KBM-7 (cell line): Measurements from ENCODE around the gene COPE.
"Not testable (repeated sequence)": the region's sequence is repeated elsewhere in the genome, so short reads cannot be mapped to it uniquely, and the experiment has no call there.

Experiments
- DNase-seq: peaks from one replicate; pipeline ENCODE4 v3.0.0-alpha.2; 2015
- in situ Hi-C: fragments of 300-500 bp; cut with MboI; formaldehyde crosslinking; loops from 2 replicates; pipeline ENCODE4 v1.14.3; 2020; ENCODE audit warnings: low sequenced_read_pairs, low pct_unique_long_range_greater_than_20kb, mixed read lengths

COPE gene

GRCh38 chr19:18941628-18942354, 22.6 kb upstream of the COPE start:
- in situ Hi-C loops, result no loop called here
- DNase-seq, result no peak

- DNase-seq, result peak; percentile 27
- in situ Hi-C loops, result no loop called here
These were observed 21.8 kb upstream of the COPE start, which contains the start of gene HOMER3 for GRCh38 chr19:18940769-18941627. Gene HOMER3 (minus strand): TSS chr19:18941217. CDS start chr19:18938982, 2,235 bp downstream.

GRCh38 chr19:18939922-18940768, 21.0 kb upstream of the COPE start:
- in situ Hi-C loops, result no loop called here

GRCh38 chr19:18939163-18939562, 20.0 kb upstream of the COPE start:
- in situ Hi-C loops, result no loop called here
- no peak for DNase-seq

More at GRCh38 chr19:18939922-18940768, 21.0 kb upstream of the COPE start:
- no peak for DNase-seq

GRCh38 chr19:18933297-18933696, 14.1 kb upstream of the COPE start:
- DNase-seq, result no peak
- in situ Hi-C loops, result no loop called here

GRCh38 chr19:18932216-18932841, 13.1 kb upstream of the COPE start:
- DNase-seq, result no peak
- in situ Hi-C loops, result no loop called here

GRCh38 chr19:18931316-18932162, 12.4 kb upstream of the COPE start:
- no peak for DNase-seq
- in situ Hi-C loops, result no loop called here

- DNase-seq, result no peak
- in situ Hi-C loops, result no loop called here
These were observed 10.1 kb upstream of the COPE start for GRCh38 chr19:18929311-18929710.

GRCh38 chr19:18928018-18928805, 9.0 kb upstream of the COPE start:
- in situ Hi-C loops, result no loop called here

GRCh38 chr19:18924684-18925213, 5.6 kb upstream of the COPE start:
- in situ Hi-C loops, result no loop called here
- no peak for DNase-seq

More at GRCh38 chr19:18928018-18928805, 9.0 kb upstream of the COPE start:
- no peak for DNase-seq

GRCh38 chr19:18922228-18922985, 3.2 kb upstream of the COPE start:
- in situ Hi-C loops, result no loop called here

GRCh38 chr19:18921593-18921992, 2.4 kb upstream of the COPE start:
- in situ Hi-C loops, result no loop called here
- no peak for DNase-seq

More at GRCh38 chr19:18922228-18922985, 3.2 kb upstream of the COPE start:
- no peak for DNase-seq

- DNase-seq, result no peak
- in situ Hi-C loops, result no loop called here
These were observed 1.2 kb upstream of the COPE start for GRCh38 chr19:18920400-18920799.

GRCh38 chr19:18919900-18920214, 670 bp upstream of the COPE start:
- in situ Hi-C loops, result no loop called here
- DNase-seq, result no peak

GRCh38 chr19:18917593-18917992, 1.6 kb downstream of the COPE start:
- DNase-seq, in situ Hi-C loops: not testable (repeated sequence)

GRCh38 chr19:18915639-18916038, 3.5 kb downstream of the COPE start:
- DNase-seq, result peak; percentile 42

GRCh38 chr19:18913466-18913865, 5.7 kb downstream of the COPE start:
- in situ Hi-C loops, result no loop called here

More at GRCh38 chr19:18915639-18916038, 3.5 kb downstream of the COPE start:
- in situ Hi-C loops, result no loop called here

More at GRCh38 chr19:18913466-18913865, 5.7 kb downstream of the COPE start:
- no peak for DNase-seq
